NCI-H460 (cell line): ENCODE measurements around the gene MAGI1. TPM values are rescaled to one million over a fixed set of nuclear protein-coding genes. Genes with fewer than 3 reads are reported as not detected.

Source experiments
- DNase-seq: peaks from one replicate; pipeline ENCODE4 v3.0.0-alpha.2; 2016; ENCODE audit warnings: low read depth; ENCODE audit errors: extremely low read depth
- total RNA-seq: library from RNA; depleted of rRNA; stranded (reverse); fragments of >200 nt; shearing (Covaris generic); gene quantifications from 2 replicates; pipeline ENCODE4 v1.2.3, GENCODE V29; 2014

The MAGI1 gene
- total RNA-seq, 1 experiment from 2014 or later, result 1.7 TPM

DNA sequence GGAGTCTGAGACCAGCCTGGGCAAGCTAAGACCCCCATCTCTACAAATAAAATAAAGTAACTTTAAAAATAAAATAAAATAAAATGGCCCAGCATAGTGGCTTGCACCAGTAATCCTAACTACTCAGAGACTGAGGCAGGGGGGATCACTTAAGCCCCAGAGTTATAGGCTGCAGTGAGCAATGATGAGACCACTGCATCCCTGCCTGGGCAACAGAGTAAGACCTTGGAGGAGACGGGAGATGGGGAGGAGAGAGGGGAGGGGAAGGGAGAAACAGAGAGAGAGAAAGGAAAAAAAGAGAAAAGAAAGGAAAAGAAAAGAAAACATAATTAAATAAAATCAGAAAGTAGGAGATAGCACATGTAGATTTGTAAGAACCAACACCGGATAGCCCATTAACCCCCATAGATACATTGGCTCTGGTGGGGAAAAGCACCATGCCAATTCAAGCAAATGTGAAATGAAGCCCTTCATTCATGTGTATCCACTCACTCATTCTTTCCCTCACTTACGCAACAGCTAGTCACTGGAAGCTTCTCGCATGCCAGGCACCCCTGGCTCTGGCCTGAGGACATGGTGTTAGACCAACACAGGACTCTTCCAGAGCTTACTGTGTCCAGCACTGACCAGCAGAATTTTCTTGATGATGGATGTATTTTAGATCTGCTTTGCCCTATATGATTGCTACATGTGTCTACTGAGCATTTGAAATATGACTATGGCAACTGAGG lies 183.2 kb downstream of the MAGI1 start:
- no peak for DNase-seq

DNA sequence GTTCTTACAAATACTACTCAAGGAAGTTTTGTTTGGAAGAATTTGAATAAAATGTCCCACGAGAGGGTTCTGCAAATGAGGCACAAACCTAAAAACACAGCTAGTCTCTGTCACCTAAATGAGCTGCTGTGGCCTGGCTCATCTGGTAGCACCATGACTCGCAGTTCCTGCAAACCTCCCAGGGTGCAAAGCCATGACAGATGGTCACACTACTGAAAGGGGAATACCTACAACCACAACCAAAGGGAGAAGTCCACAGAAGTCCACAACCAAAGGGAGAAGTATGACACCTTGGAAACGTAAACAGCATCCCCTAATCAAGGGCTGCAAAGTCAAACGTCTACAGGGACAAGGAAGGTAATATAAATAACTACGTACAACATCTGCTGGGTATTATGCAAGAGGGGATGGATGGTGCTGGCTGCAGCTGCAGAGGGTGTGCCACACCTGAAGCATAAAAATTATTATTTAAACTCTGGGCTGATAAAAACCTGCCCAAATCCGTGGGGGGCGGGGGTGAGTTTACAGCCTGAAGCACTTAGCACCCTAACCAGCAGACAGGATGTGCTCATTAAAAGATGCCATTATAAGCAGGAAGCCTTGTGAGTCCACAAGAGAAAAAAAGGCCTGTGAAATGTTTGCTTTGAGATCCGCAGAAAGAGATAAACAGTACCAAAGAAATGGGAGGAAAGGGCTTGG lies 184.0 kb downstream of the MAGI1 start:
- DNase-seq, result no peak

DNA sequence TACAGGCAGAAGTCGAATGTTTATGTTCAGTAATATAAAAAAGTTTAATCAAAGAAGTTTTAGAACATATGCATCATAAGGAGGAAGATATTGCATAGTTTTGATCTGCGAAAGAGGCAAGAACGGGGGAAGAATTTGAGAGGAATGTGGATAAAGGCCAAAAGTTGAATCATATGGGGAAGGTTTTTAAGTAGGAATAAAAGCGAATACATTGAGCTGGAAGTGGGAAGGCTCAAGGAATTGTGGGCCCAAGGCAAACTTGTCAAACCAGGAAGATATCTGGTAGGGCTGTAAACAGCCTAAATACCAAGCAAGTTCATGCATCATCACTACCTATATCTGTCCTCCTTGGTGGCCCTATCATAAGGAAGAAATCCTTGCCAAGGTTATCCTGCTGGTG lies 186.9 kb downstream of the MAGI1 start:
- DNase-seq, result no peak

DNA sequence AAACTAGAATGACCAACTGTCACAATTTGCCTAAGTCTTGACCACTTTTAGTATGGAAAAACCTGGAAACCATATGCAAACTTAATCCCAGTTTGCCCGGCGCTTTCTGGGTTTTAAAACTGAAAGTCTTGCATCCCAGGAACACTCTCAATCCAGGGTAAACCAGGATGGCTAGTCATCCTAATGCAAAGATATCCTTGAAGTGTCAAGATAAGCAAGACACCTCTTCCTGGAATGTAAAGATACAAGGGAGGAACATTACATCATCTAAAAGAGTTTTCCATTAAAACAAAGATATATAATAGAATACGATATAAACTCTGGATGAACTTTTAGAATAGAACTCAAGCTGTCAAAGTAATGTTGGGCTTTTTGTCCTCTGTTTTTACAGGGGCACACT lies 188.5 kb downstream of the MAGI1 start:
- DNase-seq, result no peak

DNA sequence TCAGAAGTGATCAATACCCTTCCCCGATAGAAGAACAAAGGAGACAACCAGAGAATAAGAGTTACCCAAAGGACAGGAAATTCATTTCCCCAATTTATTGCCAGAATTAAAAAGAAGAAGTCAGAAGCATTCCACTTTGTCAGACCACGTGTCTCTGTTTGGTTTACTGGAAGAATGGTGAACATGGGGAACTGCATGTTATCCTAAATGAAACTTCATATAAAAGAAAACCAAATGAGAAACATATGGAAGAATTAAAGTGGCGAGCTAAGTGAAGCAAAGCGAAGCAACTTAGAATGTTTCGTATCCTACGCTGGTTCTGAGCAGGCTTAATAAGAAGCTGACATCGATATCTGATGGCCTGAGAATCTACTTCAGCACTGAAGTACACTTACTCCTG lies 190.7 kb downstream of the MAGI1 start:
- DNase-seq, result no peak

DNA sequence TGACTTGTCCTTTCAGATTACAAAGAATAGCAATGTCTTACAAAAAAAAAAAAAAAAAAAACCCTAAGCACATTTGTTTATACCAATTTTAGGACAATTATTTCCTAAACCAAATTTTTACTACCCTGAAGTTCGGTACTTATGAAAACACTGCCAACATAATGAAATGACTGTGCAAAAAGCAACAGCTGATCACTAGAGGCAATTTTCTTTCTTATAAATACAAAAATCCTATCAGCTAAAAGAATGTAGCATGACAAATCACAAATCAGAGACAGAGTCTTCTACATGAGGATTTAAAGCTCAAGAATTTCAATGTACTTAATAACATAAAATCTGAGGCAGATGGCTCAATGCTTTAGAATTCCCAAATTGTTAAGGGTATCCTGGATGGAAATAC lies 191.8 kb downstream of the MAGI1 start:
- DNase-seq, result no peak

DNA sequence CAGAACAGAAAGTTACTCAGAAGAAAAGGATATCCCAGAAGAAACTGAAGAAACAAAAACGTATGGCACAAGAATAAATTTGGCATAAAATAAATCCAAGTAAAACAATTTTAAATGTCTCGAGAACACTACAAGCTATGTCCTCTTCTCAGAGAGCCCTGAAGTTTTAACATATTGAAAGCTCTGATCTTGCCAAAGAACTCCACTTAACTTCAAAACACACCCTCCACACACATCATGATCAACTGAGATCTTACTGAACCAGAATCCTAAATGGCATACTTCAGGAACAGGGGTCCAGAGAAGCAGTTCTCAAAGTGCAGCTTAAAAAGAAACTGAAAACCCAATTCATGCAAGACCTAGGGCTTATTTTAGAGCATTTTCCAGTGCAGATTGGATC lies 194.3 kb downstream of the MAGI1 start:
- no peak for DNase-seq

DNA sequence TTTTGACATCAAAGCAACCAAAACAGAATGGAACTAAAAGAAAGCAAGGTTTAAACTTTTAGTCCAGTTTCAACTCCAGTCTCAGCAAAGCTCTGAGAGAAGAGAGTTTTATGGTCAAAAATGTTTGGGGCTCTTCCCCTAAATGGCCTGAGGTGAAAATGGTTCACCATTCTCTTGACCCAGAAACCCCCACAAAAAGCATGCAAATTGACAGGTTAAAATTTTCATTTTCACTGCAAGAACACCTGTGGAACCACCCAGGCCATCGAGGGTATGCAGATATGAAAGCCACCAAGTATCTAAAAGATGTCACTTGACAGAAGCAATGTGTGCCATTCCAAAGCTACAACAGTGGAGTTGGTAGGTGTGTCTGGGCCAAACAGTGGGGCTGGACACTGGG lies 195.0 kb downstream of the MAGI1 start:
- DNase-seq, result no peak

DNA sequence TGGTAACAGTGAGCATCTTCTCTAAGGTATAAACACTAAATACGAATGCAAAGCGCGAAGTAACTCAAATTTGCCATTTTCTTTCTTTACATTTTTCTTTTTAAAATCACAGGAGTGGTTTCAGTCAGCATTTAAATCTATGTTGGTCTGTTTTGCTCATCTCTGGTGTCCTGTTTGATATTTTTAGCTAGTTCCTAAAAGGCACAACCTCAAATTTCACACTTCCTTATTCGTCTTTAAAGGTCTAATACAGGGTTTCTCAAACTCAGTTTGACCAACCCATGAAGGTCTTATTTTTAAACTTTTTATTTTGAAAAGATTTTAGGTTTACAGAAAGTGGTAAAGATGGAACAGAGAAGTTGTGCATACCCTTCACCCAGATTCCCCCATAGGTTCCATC lies 201.1 kb downstream of the MAGI1 start:
- no peak for DNase-seq

DNA sequence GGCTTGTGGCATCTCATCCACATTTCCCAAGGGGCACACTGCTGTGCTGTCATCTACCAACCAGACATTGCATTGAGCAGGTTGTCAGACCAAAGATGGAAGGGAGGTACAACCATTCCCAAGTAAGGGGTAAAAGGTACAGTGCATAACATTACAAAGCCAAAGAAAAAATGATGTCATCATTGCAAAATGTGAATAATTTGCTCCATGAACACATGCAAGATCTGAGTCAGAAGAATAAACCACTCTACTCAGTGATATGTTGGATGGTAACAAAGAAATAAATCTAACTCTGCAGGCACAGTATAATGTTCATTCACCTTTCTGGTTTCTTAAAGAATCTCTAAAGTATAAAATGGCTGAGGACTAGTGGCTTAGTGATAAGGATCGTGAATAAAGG lies 202.7 kb downstream of the MAGI1 start:
- no peak for DNase-seq

DNA sequence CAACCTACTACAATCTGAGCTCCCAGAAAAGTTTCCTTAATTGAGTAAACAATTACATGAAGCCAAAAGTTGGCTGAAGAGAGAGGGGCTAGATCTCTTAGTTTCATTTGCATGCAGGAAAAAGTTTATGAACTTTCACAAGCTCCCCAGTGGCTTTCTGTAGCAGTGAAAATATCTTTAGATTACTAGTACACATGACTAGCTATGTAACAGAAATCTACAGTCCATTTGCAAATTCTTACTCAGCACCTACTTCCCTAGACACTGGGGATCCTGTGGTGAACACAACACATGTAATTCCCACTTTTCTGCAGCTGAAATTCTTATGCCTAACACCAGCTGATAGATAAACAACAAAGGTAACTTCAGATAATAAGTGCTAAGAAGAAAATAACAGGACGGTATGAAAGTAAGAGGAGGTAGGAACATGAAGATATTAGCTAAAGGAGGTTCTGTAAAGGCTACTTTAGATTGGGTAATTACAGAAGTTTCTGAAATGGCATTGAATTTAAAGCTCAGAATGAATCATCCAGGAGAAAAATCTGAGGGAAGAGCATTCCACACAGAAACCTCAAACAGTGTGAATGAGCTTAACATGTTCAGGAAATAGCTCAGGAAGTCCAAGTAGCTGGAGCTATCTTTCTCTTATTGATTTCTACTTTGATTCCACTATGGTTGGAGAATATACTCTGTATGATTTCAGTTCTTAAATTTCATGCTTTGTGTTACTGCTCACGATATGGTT lies 204.8 kb downstream of the MAGI1 start:
- DNase-seq, result no peak

DNA sequence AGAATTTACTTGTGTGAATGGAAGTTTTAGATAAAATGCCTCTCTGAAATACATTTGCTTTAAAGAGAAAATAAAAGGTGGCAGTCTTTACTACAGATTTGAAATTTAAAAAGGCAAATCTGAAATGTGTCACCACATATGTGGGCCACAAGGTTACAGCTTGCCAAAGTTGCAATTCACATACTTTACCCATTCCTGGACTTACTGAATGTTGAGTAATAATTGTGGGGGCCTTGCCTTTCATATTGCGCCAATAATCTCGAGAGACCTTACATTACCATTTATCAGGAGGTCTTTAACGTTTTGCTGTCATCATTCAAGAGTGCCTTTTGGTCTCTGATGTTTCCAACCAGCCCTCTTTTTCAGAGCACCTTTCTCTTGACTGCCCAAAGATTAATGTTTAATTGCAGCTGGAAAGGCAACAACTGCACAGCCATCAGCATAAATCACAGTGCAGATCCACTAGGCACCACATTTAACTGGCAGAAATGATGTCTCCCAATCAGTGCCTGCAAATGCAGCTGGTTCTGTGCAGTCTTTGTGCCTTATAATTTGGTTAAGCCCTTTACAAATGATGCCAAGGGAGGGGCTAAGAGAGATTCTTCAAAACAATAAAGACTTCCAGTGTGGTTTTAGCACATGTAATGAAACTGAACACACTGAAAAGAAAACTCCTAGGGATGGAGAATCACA lies 206.8 kb downstream of the MAGI1 start:
- DNase-seq, result no peak

DNA sequence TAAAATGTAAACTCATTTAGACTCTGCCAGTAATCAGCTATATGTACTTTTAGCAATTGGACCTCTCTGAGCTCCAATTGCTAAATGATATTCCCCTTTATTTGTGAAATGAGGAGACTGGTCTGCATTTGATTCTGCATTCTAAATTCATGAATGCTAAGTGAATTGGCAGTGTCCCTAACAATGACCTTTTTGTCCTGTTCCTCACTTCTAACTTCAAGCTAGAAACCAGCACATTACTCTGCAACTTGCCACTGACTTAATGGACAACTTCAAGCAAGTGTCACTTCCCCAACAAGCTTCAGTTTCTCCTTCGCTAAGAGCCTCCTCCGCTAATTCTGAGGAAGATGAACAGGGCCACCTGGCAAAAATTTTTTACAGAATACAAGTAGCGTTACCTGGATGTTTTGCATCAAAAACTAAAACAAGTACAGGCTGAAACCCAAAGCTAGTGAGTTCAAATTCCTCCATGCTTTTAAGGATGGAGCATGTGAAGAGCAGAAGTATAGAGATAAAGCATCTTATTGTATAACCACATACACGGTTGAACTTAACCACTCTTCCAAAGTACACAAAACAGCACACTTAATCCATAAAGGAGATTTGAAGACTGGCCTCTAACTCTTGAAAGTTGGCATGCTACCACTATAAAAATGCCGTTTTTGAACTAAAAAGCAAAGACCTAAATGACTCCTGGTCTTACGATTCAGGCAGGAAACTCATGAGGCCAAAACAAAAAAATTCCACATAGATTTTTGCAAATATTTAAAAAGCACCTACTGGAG lies 207.6 kb downstream of the MAGI1 start:
- no peak for DNase-seq

DNA sequence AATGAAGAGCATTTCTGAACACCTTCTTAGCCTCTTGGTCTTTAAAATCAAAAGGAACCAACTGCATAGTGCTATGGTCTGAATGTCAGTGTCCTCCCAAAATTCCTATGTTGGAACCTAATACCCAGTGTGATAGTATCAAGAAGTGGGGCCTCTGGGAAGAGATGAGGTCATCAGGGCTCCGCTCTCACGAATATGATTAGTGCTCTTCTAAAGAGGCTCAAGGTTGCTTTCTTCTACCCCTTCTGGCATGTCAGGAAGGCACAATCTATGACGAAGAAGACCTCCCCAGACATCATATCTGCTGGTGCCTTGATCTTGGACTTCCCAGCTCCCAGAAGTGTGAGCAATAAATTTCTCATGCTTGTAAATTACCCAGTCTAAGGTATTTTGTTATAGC lies 209.5 kb downstream of the MAGI1 start:
- no peak for DNase-seq

DNA sequence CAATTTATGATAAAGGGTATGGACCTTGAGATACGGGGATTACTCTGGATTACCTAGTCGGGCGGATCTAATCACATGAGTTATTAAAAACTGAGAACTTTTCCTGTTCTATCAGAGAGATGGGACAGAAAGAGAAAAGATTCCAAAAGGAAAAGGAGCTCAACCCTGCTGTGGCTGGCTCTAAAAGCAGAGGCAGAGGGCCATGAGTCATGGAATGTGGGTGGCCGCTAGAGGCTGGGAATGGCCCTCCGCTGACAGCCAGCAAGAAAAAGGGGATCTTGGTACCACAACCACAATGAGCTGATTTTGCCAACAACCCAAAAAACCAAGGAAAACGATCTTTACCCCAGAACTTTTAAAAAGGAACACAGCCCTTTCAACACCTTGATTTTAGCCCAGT lies 210.0 kb downstream of the MAGI1 start:
- DNase-seq, result no peak

DNA sequence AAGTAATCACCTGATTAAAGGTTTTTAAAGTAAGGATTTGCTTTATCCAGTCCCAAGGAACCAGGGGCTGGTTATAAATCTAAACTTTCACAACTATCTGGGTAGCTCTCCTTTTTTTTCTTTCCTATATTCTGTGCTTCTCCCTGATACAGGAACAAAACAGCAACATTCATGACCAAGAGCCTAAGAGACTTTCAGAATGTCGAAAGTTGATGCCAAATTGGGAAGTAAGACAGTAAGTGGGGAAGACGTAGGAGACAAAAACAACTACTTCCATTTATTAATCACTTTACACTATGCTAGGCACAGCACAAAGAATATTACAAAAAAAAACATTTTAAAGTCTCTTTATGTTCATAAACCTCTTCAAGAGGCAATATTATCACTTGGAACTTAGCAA lies 211.6 kb downstream of the MAGI1 start:
- no peak for DNase-seq

DNA sequence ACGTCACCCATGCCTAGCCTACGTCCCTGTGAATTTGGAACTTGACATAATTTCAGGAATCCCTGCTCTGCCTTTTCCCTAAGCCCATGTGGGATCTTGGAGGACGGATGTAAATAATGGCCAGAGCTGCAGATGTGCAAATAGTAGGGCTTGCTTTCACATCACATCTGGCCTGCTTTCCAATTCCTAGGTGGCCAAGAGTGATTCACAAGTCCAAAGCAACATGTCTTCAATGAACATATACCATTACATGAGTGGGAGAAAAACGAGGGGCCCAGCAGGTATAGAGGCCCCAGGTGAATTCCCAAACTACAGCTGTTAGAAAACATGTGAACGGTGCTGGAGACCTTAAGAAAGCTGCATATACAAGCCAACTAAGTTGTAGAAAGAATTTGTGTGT lies 214.6 kb downstream of the MAGI1 start:
- no peak for DNase-seq

DNA sequence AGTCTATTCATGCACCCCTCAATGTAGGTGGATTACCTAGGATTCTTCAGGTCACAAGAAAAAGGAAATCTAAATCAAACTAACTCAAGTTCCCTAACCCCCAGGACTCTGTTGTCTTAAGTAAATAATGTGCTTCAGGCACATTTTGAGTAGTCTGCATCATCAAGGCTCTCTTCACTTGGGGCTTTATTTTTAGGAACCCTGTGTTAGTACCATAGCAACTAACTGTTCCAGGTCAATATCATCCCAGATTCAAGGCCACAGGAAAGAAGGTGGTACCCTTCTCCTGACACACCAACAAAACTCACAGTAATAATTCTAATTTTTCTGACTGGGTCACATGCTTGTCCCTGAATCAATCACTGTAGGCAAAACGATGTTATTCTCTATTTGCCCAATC lies 218.1 kb downstream of the MAGI1 start:
- no peak for DNase-seq

DNA sequence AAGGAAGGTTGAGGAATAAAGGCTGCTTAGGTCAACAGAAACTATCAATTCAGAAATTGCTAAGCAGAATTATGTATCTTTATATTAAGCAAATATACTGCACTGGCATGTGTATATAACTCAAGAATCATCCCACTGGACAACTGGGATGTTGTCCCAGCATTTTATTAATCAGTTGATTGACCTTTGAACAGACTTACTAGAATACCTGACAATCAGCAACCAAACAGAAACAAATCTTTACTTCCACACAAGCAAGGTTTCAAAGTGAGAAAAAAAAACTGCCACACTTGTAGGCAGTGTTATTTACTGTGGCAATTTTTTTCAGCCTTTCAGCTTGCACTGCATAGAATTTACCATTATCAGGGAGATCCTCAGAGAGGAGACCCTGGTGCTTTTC lies 218.8 kb downstream of the MAGI1 start:
- no peak for DNase-seq

DNA sequence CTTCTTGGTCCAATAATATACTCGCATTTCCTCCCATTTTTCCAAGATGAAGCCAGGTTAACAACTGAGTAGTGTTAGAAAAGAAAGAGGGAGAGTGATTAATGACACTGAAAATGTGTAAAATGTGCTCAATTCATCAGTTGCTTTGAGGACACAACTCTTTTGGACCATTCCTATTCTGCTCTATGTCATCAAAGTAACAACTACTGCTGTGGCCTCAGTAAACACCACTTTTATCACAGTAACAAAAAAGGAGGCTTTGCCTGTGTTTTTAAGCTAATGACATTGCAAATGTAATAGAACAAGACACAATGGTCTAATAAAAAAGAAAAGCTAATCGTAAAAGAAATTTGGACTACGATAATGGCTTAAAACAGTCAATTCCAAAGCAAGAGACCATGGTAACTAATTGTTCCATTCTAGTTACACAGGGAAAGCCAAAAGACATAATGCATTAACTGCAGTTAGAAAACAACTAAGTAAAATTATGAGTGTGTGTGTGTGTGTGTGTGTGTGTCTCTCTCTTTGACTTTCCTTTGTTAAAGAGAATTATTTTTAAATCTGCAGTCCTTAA lies 221.1 kb downstream of the MAGI1 start:
- DNase-seq, result no peak
